OCI-LY7 (cell line): Measurements from ENCODE around the gene SLC50A1. TPM values are rescaled to one million over a fixed set of nuclear protein-coding genes. Genes with fewer than 3 reads are reported as not detected.
"Not testable (repeated sequence)": the region's sequence is repeated elsewhere in the genome, so short reads cannot be mapped to it uniquely, and the experiment has no call there.

Experiments
- BruUV-seq: library from RNA; stranded (reverse); fragments of 400-500 nt; replicated peaks from 2 replicates; lab custom pipeline; 2021; lab: Mats Ljungman, UMichigan
- CTCF ChIA-PET: fragments of 300-600 bp; sonication (Branson Sonifier 250); formaldehyde crosslinking; loops from one replicate; lab custom pipeline; 2022; ENCODE audit warnings: antibody characterized with exemption; ENCODE audit not compliant: unreplicated experiment; lab: Charles Lee
- POLR2A ChIA-PET: fragments of 300-600 bp; sonication (Branson Sonifier 250); formaldehyde crosslinking; loops from one replicate; lab custom pipeline; 2022; ENCODE audit warnings: antibody characterized with exemption; lab: Charles Lee
- DNase-seq: peaks from one replicate; pipeline ENCODE4 v3.0.0-alpha.2; 2015; ENCODE audit warnings: low spot score
- H2AFZ ChIP-seq: fragments of 200-600 bp; sonication (generic), shearing (Covaris generic); 2 replicates; pipeline ENCODE4 v1.6.1; 2014; ENCODE audit warnings: mild to moderate bottlenecking, antibody characterized with exemption, low read length, moderate library complexity
- H3K27ac ChIP-seq: fragments of 200-600 bp; sonication (generic); 2 replicates; pipeline ENCODE4 v1.5.1; 2014; ENCODE audit warnings: mixed run types, low read depth, mild to moderate bottlenecking, moderate library complexity, low read length, inconsistent platforms; ENCODE audit not compliant: poor library complexity, severe bottlenecking
- H3K36me3 ChIP-seq: fragments of 200-600 bp; sonication (generic); 2 replicates; pipeline ENCODE4 v1.6.1; 2014; ENCODE audit warnings: mild to moderate bottlenecking, antibody characterized with exemption, low read length, moderate library complexity, mixed read lengths; ENCODE audit not compliant: insufficient read depth
- H3K4me1 ChIP-seq: fragments of 200-600 bp; sonication (generic); 2 replicates; pipeline ENCODE4 v1.5.1; 2014; ENCODE audit warnings: mild to moderate bottlenecking, low read length; ENCODE audit not compliant: insufficient read depth, poor library complexity, severe bottlenecking
- H3K4me2 ChIP-seq: fragments of 200-600 bp; sonication (generic); 2 replicates; pipeline ENCODE4 v1.6.1; 2014; ENCODE audit warnings: mild to moderate bottlenecking, low read length
- H3K4me3 ChIP-seq: fragments of 200-600 bp; sonication (generic); 2 replicates; pipeline ENCODE4 v1.5.1; 2014; ENCODE audit warnings: mild to moderate bottlenecking, low read depth, low read length; ENCODE audit not compliant: poor library complexity, severe bottlenecking
- H3K79me2 ChIP-seq: fragments of 200-600 bp; sonication (generic); 2 replicates; pipeline ENCODE4 v1.6.1; 2016; ENCODE audit warnings: low read depth, mild to moderate bottlenecking, low read length, moderate library complexity, mixed read lengths; ENCODE audit not compliant: insufficient read depth
- H3K9me2 ChIP-seq: fragments of 200-600 bp; sonication (generic); 2 replicates; pipeline ENCODE4 v1.6.1; 2016; ENCODE audit warnings: mild to moderate bottlenecking, low read length, mixed read lengths; ENCODE audit not compliant: insufficient read depth
- H3K9me3 ChIP-seq: fragments of 200-600 bp; sonication (generic); 2 replicates; pipeline ENCODE4 v1.6.1; 2014; ENCODE audit warnings: mild to moderate bottlenecking, mixed run types, low read length, mixed read lengths
- H4K20me1 ChIP-seq: fragments of 200-600 bp; sonication (generic); 2 replicates; pipeline ENCODE4 v1.6.1; 2014; ENCODE audit warnings: mild to moderate bottlenecking, antibody characterized with exemption, low read length, moderate library complexity, mixed read lengths; ENCODE audit not compliant: insufficient read depth
- EZH2phosphoT487 ChIP-seq: fragments of 200-600 bp; sonication (generic); IDR thresholded peaks from 2 replicates; pipeline ENCODE4 v1.6.1; 2018; ENCODE audit warnings: low read depth, borderline replicate concordance, mild to moderate bottlenecking, mixed run types, antibody characterized with exemption, low read length, moderate library complexity, mixed read lengths
- intact Hi-C: fragments of 100-400 bp; cut with micrococcal nuclease; formaldehyde crosslinking; loops from one replicate; pipeline ENCODE4 v1.10.0; 2022; ENCODE audit not compliant: unreplicated experiment
- total RNA-seq, 2 experiments: library from RNA; depleted of rRNA in 1 of 2; stranded (reverse); fragments of >200 nt in 1 of 2; shearing (Covaris generic) in 1 of 2; gene quantifications; 2 replicates each; pipeline ENCODE4 v1.2.3, GENCODE V29; 2014 to 2022
- TF ChIP-seq, protein P1 (sequence below): fragments of 200-600 bp; sonication (generic); conservative IDR thresholded peaks from 2 replicates; pipeline ENCODE4 v1.5.1; 2014; ENCODE audit warnings: mild to moderate bottlenecking, antibody characterized with exemption, low read length, moderate library complexity, mixed read lengths

SLC50A1 gene
- total RNA-seq, 2 experiments from 2014 or later, result 12.3 to 46.1 TPM

DNA sequence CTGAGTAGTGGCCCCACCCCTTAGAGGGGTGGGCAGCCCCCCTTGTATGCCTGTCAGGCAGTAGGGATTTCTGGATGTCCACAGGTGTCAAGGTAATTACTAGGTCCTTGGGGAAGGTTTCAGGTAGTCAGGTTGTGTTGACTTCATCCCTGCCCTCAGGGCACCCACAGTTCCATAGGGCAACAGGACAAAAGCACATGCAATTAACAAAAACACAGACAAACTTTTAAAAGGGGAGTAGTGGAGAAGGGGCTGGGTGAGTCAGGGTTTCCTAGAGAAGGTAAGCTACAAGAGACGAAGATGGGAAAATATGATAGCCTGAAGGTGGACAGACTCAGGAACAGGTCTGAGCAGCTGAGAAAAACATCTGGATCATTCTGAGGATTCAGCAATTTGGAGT is 23.3 kb downstream of the SLC50A1 start:
- intact Hi-C loops, result no loop called here
- no peak for DNase-seq
- Histone ChIP-seq H3K9me3 (no peaks in the 10 kb centered on the region), H3K79me2 (no peaks in the 10 kb centered on the region), H3K4me2 (no peak overlapping the region), H3K36me3 (no peaks in the 10 kb centered on the region), H3K4me3 (no peak overlapping the region), H3K9me2 (no peaks in the 10 kb centered on the region), H4K20me1 (no peaks in the 10 kb centered on the region), H3K4me1 (no peaks in the 10 kb centered on the region), H2AFZ (no peak overlapping the region), H3K27ac (no peak overlapping the region)
- ChIA-PET CTCF (no interaction called here), POLR2A (interaction anchor here (0.7 to 0.9 kb wide), 2 partner anchors 8 to 54 kb away, joined by 4 to 5 read pairs; no protein-coding TSS in a partner anchor)
- no TSS peak for BruUV-seq
- TF ChIP-seq, protein P1, sequence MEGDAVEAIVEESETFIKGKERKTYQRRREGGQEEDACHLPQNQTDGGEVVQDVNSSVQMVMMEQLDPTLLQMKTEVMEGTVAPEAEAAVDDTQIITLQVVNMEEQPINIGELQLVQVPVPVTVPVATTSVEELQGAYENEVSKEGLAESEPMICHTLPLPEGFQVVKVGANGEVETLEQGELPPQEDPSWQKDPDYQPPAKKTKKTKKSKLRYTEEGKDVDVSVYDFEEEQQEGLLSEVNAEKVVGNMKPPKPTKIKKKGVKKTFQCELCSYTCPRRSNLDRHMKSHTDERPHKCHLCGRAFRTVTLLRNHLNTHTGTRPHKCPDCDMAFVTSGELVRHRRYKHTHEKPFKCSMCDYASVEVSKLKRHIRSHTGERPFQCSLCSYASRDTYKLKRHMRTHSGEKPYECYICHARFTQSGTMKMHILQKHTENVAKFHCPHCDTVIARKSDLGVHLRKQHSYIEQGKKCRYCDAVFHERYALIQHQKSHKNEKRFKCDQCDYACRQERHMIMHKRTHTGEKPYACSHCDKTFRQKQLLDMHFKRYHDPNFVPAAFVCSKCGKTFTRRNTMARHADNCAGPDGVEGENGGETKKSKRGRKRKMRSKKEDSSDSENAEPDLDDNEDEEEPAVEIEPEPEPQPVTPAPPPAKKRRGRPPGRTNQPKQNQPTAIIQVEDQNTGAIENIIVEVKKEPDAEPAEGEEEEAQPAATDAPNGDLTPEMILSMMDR, result no peak
- no peak for TF ChIP-seq EZH2phosphoT487

DNA sequence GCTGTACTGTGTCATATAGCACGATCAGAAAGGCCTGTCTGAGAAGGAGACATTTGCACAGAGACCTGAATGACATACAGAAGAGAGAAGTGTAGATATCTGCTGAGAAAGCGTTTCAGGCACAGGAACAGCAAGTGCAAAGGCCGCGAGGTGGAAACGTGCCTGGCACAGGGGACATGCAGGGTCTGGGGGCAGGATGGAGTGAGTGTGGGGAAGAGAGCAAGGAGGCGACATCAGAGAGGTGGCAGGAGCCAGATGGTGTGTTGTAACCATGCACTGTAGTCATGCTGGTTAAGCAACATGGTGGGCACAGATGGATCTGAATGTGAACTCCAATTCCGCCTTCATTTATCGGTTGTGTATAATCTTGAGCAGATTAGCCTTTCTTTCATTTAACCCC is 24.5 kb downstream of the SLC50A1 start:
- no TSS peak for BruUV-seq
- no peaks in the 10 kb centered on the region for H3K4me1 ChIP-seq
- H3K9me3 ChIP-seq, result no peaks in the 10 kb centered on the region
- ChIA-PET POLR2A (no interaction called here), CTCF (no interaction called here)
- no peak for TF ChIP-seq EZH2phosphoT487
- TF ChIP-seq, protein P1, result no peak
- intact Hi-C loops, result no loop called here
- H3K9me2 ChIP-seq, result no peaks in the 10 kb centered on the region
- no peaks in the 10 kb centered on the region for H3K79me2 ChIP-seq
- H2AFZ ChIP-seq, result no peak overlapping the region
- DNase-seq, result no peak
- H3K4me3 ChIP-seq, result no peak overlapping the region
- no peaks in the 10 kb centered on the region for H3K36me3 ChIP-seq
- H3K4me2 ChIP-seq, result no peak overlapping the region
- no peak overlapping the region for H3K27ac ChIP-seq
- H4K20me1 ChIP-seq, result no peaks in the 10 kb centered on the region

DNA sequence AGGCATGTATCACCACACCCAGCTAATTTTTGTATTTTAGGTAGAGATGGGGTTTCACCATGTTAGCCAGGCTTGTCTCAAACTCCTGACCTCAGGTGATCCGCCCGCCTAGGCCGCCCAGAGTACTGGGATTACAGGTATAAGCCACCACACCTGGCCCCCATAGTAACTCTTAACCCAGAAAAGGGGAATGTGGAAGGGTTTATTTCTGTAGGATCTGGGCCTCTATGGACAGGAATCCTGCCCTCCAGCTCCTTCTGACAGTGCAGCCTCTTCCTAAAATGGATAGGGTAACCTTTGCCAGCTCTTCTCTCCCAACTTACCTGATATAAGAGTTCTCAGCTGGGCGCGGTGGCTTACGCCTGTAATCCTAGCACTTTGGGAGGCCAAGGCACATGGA is 27.0 kb downstream of the SLC50A1 start:
- intact Hi-C loops, result not testable (repeated sequence)

DNA sequence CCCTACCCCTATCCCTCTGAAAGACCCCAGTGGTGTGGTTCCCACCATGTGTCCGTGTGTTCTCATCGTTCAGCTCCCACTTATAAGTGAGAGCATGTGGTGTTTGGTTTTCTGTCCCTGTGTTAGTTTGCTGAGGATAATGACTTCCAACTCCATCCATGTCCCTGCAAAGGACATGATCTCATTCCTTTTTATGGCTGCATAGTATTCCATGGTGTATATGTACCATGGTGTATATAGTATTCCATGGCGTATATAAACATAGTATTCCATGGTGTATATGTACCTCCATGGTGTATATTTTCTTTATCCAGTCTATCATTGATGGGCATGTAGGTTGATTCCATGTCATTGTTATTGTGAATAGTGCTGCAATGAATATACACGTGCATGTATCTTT is 28.1 kb downstream of the SLC50A1 start:
- BruUV-seq, H3K36me3 ChIP-seq, intact Hi-C loops, H4K20me1 ChIP-seq, H3K4me3 ChIP-seq, H2AFZ ChIP-seq, POLR2A ChIA-PET, DNase-seq, CTCF ChIA-PET, H3K79me2 ChIP-seq, H3K27ac ChIP-seq, H3K9me2 ChIP-seq, H3K9me3 ChIP-seq, H3K4me2 ChIP-seq: not testable (repeated sequence)
- peaks cover 12% of the 10 kb centered on the region for H3K4me1 ChIP-seq

More for the DNA sequence above, 27.0 kb downstream of the SLC50A1 start:
- H2AFZ ChIP-seq, H3K79me2 ChIP-seq, DNase-seq, H3K9me3 ChIP-seq, BruUV-seq, H3K4me3 ChIP-seq, H3K4me2 ChIP-seq, H4K20me1 ChIP-seq, H3K36me3 ChIP-seq, CTCF ChIA-PET, H3K27ac ChIP-seq, H3K4me1 ChIP-seq, H3K9me2 ChIP-seq: not testable (repeated sequence)
- POLR2A ChIA-PET, result interaction anchor here (0.6 to 0.7 kb wide), 2 partner anchors 72 to 496 kb away, joined by 3 read pairs; no protein-coding TSS in a partner anchor

DNA sequence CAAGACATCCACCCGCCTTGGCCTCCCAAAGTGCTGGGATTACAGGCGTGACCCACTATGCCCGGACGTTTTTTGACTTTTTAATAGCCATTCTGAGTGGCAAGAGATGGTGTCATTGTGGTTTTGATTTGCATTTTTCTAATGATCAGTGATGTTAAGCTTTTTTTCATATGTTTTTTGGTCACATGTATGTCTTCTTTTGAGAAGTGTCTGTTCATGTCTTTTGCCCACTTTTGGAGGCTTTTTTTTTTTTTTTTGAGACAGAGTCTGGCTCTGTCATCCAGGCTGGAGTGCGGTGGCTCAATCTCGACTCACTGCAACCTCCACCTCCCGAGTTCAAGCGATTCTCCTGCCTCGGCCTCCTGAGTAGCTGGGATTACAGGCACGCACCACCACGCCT is 29.0 kb downstream of the SLC50A1 start:
- H3K4me3 ChIP-seq, H3K4me2 ChIP-seq, H3K27ac ChIP-seq, H3K9me3 ChIP-seq, H3K9me2 ChIP-seq, POLR2A ChIA-PET, H3K79me2 ChIP-seq, BruUV-seq, intact Hi-C loops, H2AFZ ChIP-seq, H4K20me1 ChIP-seq, DNase-seq: not testable (repeated sequence)
- H3K4me1 ChIP-seq, result peaks cover 12% of the 10 kb centered on the region
- CTCF ChIA-PET, result interaction anchor here (2.3 kb wide), 1 partner anchor 73 kb away, joined by 7 read pairs; no protein-coding TSS in a partner anchor
- H3K36me3 ChIP-seq, result peaks cover 11% of the 10 kb centered on the region; the same call in 1 of the 2 replicates
